NCI-H1092 treated with DMSO at 0.1 percent for 48 hours (cell line): Measurements from ENCODE around the gene SLC35B1.
A peak's percentile ranks its signal among the peaks of the same experiment; 100 is the strongest.
"Not testable (repeated sequence)": the region's sequence is repeated elsewhere in the genome, so short reads cannot be mapped to it uniquely, and the experiment has no call there.

Experiments
- DNase-seq: peaks from one replicate; lab custom pipeline; 2025; lab: John Stamatoyannopoulos, UW

The SLC35B1 gene

GRCh38 chr17:49734515-49735490, 27.0 kb upstream of the SLC35B1 start:
- no peak for DNase-seq

- DNase-seq: no peak
These were observed 23.7 kb upstream of the SLC35B1 start for GRCh38 chr17:49731435-49731831.

- no peak for DNase-seq
These were observed 23.1 kb upstream of the SLC35B1 start for GRCh38 chr17:49730785-49731434.

- no peak for DNase-seq
These were observed 22.5 kb upstream of the SLC35B1 start for GRCh38 chr17:49730078-49730784.

- no peak for DNase-seq
These were observed 21.3 kb upstream of the SLC35B1 start for GRCh38 chr17:49729069-49729468.

GRCh38 chr17:49728425-49728824, 20.7 kb upstream of the SLC35B1 start:
- no peak for DNase-seq

GRCh38 chr17:49727380-49727779, 19.6 kb upstream of the SLC35B1 start:
- DNase-seq: no peak

GRCh38 chr17:49725452-49726130, 17.8 kb upstream of the SLC35B1 start:
- DNase-seq: no peak

GRCh38 chr17:49724552-49724951, 16.8 kb upstream of the SLC35B1 start:
- DNase-seq: not testable (repeated sequence)

- DNase-seq: no peak
These were observed 15.7 kb upstream of the SLC35B1 start for GRCh38 chr17:49723423-49723822.

GRCh38 chr17:49722066-49722465, 14.3 kb upstream of the SLC35B1 start:
- no peak for DNase-seq

- no peak for DNase-seq
These were observed 9.7 kb upstream of the SLC35B1 start for GRCh38 chr17:49717371-49717861.

- DNase-seq: no peak
These were observed 9.1 kb upstream of the SLC35B1 start for GRCh38 chr17:49716668-49717364.

- peak; percentile 32 for DNase-seq
These were observed 8.0 kb upstream of the SLC35B1 start for GRCh38 chr17:49715717-49716279.

- DNase-seq: no peak
These were observed 7.5 kb upstream of the SLC35B1 start for GRCh38 chr17:49715216-49715615.

- DNase-seq: no peak
These were observed 885 bp upstream of the SLC35B1 start for GRCh38 chr17:49708515-49709183.

GRCh38 chr17:49707246-49707607, 537 bp downstream of the SLC35B1 start:
- no peak for DNase-seq

GRCh38 chr17:49705254-49705653, 2.5 kb downstream of the SLC35B1 start:
- DNase-seq: no peak

- no peak for DNase-seq
These were observed 4.0 kb downstream of the SLC35B1 start for GRCh38 chr17:49703557-49704277.

GRCh38 chr17:49700960-49701359, 6.8 kb downstream of the SLC35B1 start:
- no peak for DNase-seq
